HepG2 (cell line): Measurements from ENCODE around the gene INAFM2. TPM values are rescaled to one million over a fixed set of nuclear protein-coding genes. Genes with fewer than 3 reads are reported as not detected.

Source experiments
- ARNTL ChIP-seq: sonication (generic); formaldehyde crosslinking; IDR thresholded peaks from 2 replicates; pipeline ENCODE4 v1.4.0; 2020; ENCODE audit warnings: mild to moderate bottlenecking, missing genetic modification reagents
- ATF5 ChIP-seq: sonication (generic); formaldehyde crosslinking; IDR thresholded peaks from 2 replicates; pipeline ENCODE4 v1.4.0; 2020; ENCODE audit warnings: mild to moderate bottlenecking, low read depth, missing genetic modification reagents
- CTCF ChIP-seq: sonication (generic); formaldehyde crosslinking; IDR thresholded peaks from 2 replicates; pipeline ENCODE4 v1.5.0; 2020; ENCODE audit warnings: mild to moderate bottlenecking, missing genetic modification reagents, moderate library complexity
- DR1 ChIP-seq: sonication (generic); formaldehyde crosslinking; IDR thresholded peaks from 2 replicates; pipeline ENCODE4 v1.8.0; 2021; ENCODE audit warnings: mild to moderate bottlenecking, missing genetic modification reagents, inconsistent platforms
- ESRRA ChIP-seq: sonication (generic); formaldehyde crosslinking; IDR thresholded peaks from 2 replicates; pipeline ENCODE4 v1.5.1; 2020; ENCODE audit warnings: mild to moderate bottlenecking, low read depth, missing genetic modification reagents
- FLYWCH1 ChIP-seq: sonication (generic); formaldehyde crosslinking; IDR thresholded peaks from 2 replicates; pipeline ENCODE4 v1.8.1; 2023; ENCODE audit warnings: mild to moderate bottlenecking, missing genetic modification reagents
- IKZF1 ChIP-seq: fragments of 450-650 bp; IDR thresholded peaks from 2 replicates; pipeline ENCODE4 v1.7.1; 2016
- KLF9 ChIP-seq: IDR thresholded peaks from 2 replicates; pipeline ENCODE4 v1.6.1; 2016; ENCODE audit warnings: low read depth
- MTF1 ChIP-seq: sonication (generic); formaldehyde crosslinking; IDR thresholded peaks from 2 replicates; pipeline ENCODE4 v1.5.0; 2020; ENCODE audit warnings: missing genetic modification reagents
- NFIC ChIP-seq: IDR thresholded peaks from 2 replicates; pipeline ENCODE4 v1.6.1; 2012; ENCODE audit warnings: mild to moderate bottlenecking, low read length, inconsistent platforms
- RXRB ChIP-seq: IDR thresholded peaks from 2 replicates; pipeline ENCODE4 v1.6.1; 2016; ENCODE audit warnings: borderline replicate concordance, missing genetic modification reagents, missing compliant biosample characterization
- SMARCC2 ChIP-seq: fragments of 450-650 bp; IDR thresholded peaks from 2 replicates; pipeline ENCODE4 v1.6.1; 2017; ENCODE audit warnings: antibody characterized with exemption, mild to moderate bottlenecking
- SSRP1 ChIP-seq: IDR thresholded peaks from 2 replicates; pipeline ENCODE4 v1.6.1; 2016; ENCODE audit warnings: control low read depth
- TFAP4 ChIP-seq: sonication (generic); IDR thresholded peaks from 2 replicates; pipeline ENCODE4 v1.6.1; 2016; ENCODE audit warnings: low read depth, borderline replicate concordance
- ZHX1 ChIP-seq: sonication (generic); formaldehyde crosslinking; IDR thresholded peaks from 2 replicates; pipeline ENCODE4 v1.8.1; 2022; ENCODE audit warnings: low read depth, mild to moderate bottlenecking, missing genetic modification reagents
- ZNF232 ChIP-seq: sonication (generic); formaldehyde crosslinking; IDR thresholded peaks from 2 replicates; pipeline ENCODE4 v1.4.0; 2020; ENCODE audit warnings: missing genetic modification reagents, borderline replicate concordance
- ZNF337 ChIP-seq: sonication (generic); formaldehyde crosslinking; IDR thresholded peaks from 2 replicates; pipeline ENCODE4 v1.5.1; 2020; ENCODE audit warnings: missing genetic modification reagents, low read depth, mild to moderate bottlenecking, borderline replicate concordance
- ZNF343 ChIP-seq: sonication (generic); formaldehyde crosslinking; IDR thresholded peaks from 2 replicates; pipeline ENCODE4 v1.4.0; 2020; ENCODE audit warnings: mild to moderate bottlenecking, missing genetic modification reagents
- ZNF362 ChIP-seq: sonication (generic); formaldehyde crosslinking; IDR thresholded peaks from 2 replicates; pipeline ENCODE4 v1.4.0; 2020; ENCODE audit warnings: missing genetic modification reagents, mild to moderate bottlenecking, borderline replicate concordance
- ZNF496 ChIP-seq: sonication (generic); formaldehyde crosslinking; IDR thresholded peaks from 2 replicates; pipeline ENCODE4 v1.8.1; 2023; ENCODE audit warnings: mild to moderate bottlenecking, moderate library complexity, missing genetic modification reagents; ENCODE audit not compliant: insufficient replicate concordance
- ZNF546 ChIP-seq: sonication (generic); formaldehyde crosslinking; conservative IDR thresholded peaks from 2 replicates; pipeline ENCODE4 v1.8.1; 2023; ENCODE audit warnings: mild to moderate bottlenecking, missing genetic modification reagents
- ZNF749 ChIP-seq: sonication (generic); formaldehyde crosslinking; IDR thresholded peaks from 2 replicates; pipeline ENCODE4 v1.8.0; 2022; ENCODE audit warnings: mild to moderate bottlenecking, missing genetic modification reagents, moderate library complexity, borderline replicate concordance
- ZNF781 ChIP-seq: sonication (generic); formaldehyde crosslinking; IDR thresholded peaks from 2 replicates; pipeline ENCODE4 v1.5.1; 2020; ENCODE audit warnings: borderline replicate concordance, mild to moderate bottlenecking, missing genetic modification reagents; ENCODE audit errors: not compliant biosample characterization
- ZNF83 ChIP-seq: sonication (generic); formaldehyde crosslinking; IDR thresholded peaks from 2 replicates; pipeline ENCODE4 v1.4.0; 2020; ENCODE audit warnings: missing genetic modification reagents, mild to moderate bottlenecking, borderline replicate concordance
- polyA plus RNA-seq, 8 experiments: library from polyadenylated mRNA; depleted of rRNA in 3 of 8; stranded (reverse) in 7 of 8; unstranded in 1 of 8; fragments of >200 nt; fragmentation: Illumina TruSeq in 4 of 8; extraction: Trizol in 4 of 8; gene quantifications; 2 replicates each; pipeline versions ENCODE4 v1.2.1 to v1.2.3, GENCODE V29; 2011 to 2016; ENCODE audit warnings: low read depth in 4 of 8, missing spikeins in 1 of 8, mixed read lengths in 1 of 8; ENCODE audit not compliant: insufficient read depth in 1 of 8
- total RNA-seq, 5 experiments: library from RNA; depleted of rRNA; stranded (reverse); fragments of >200 nt; fragmentation: Illumina TruSeq; extraction: Trizol; gene quantifications; 2 replicates each; pipeline ENCODE4 v1.2.3, GENCODE V29; 2016; ENCODE audit warnings: low read depth in 1 of 5

INAFM2 gene
- total and polyA plus RNA-seq, 2 of the 13 experiments (the other 11 are each of a cell fraction or from before 2014, with no cell fraction given): 5.5 to 6.5 TPM

- TF ChIP-seq ATF5 (CRISPR knock-in tag): no peak
- TF ChIP-seq ZNF83 (CRISPR knock-in tag): no peak
- TF ChIP-seq CTCF: peak; percentile 18
- no peak for TF ChIP-seq MTF1
- no peak for TF ChIP-seq ZNF337
- TF ChIP-seq SSRP1 (CRISPR knock-in tag): no peak
- 0 out of 2 replicates have a peak, but pooled peaks have one; percentile 45 for TF ChIP-seq ZNF546 (CRISPR knock-in tag)
- TF ChIP-seq KLF9 (CRISPR knock-in tag): no peak
- no peak for TF ChIP-seq FLYWCH1 (CRISPR knock-in tag)
- TF ChIP-seq ZNF496: no peak
- no peak for TF ChIP-seq ESRRA (CRISPR knock-in tag)
- TF ChIP-seq SMARCC2: no peak
- no peak for TF ChIP-seq ZNF232 (CRISPR knock-in tag)
- no peak for TF ChIP-seq ZNF749 (CRISPR knock-in tag)
- no peak for TF ChIP-seq TFAP4
- TF ChIP-seq RXRB (CRISPR knock-in tag): no peak
- TF ChIP-seq ZNF343: no peak
- TF ChIP-seq NFIC: no peak
- no peak for TF ChIP-seq ZNF781 (CRISPR knock-in tag)
- TF ChIP-seq IKZF1: no peak
- no peak for TF ChIP-seq ARNTL (CRISPR knock-in tag)
- TF ChIP-seq ZNF362: no peak
- TF ChIP-seq ZHX1 (CRISPR knock-in tag): no peak
- TF ChIP-seq DR1 (CRISPR knock-in tag): no peak
These were observed 34.4 kb downstream of the INAFM2 start, which contains the start of gene DISP2 (continued) for GRCh38 chr15:40357723-40358470.
